H1 (cell line): ENCODE measurements around the gene SCAP. TPM values are rescaled to one million over a fixed set of nuclear protein-coding genes. Genes with fewer than 3 reads are reported as not detected.

Experiments used
- BCL11A ChIP-seq, 2 experiments: IDR thresholded peaks; one replicate each; pipeline ENCODE4 v1.6.1; 2011; ENCODE audit warnings: low read depth in 2 of 2, low read length in 2 of 2, mild to moderate bottlenecking in 2 of 2
- NRF1 ChIP-seq: IDR thresholded peaks from 2 replicates; pipeline ENCODE4 v1.6.1; 2011; ENCODE audit warnings: mild to moderate bottlenecking, low read depth, low read length, improper control_type of control experiment
- TAF1 ChIP-seq: IDR thresholded peaks from 2 replicates; pipeline ENCODE4 v1.6.1; 2011; ENCODE audit warnings: mild to moderate bottlenecking, low read depth, low read length
- ZNF274 ChIP-seq: IDR thresholded peaks from 2 replicates; pipeline ENCODE4 v1.7.0; 2012; ENCODE audit warnings: low read length, borderline replicate concordance; ENCODE audit errors: extremely low read depth
- polyA plus RNA-seq, 7 experiments: library from polyadenylated mRNA; depleted of rRNA in 3 of 7; stranded (reverse) in 5 of 7; unstranded in 2 of 7; fragments of >200 nt in 5 of 7; fragments of 200-250 nt in 2 of 7; gene quantifications; 1 replicate in 5 of 7; 2 replicates in 1 of 7; 4 replicates in 1 of 7; pipeline versions ENCODE4 v1.2.1 to v1.2.3, GENCODE V29; 2011 to 2013; ENCODE audit warnings: missing spikeins in 2 of 7, mixed read lengths in 2 of 7
- total RNA-seq: library from RNA; stranded (reverse); fragmentation: NEBNext Ultra II Directional; extraction: Animal tissue kit (Norgen Biotek cat#: 25700); gene quantifications from 2 replicates; pipeline ENCODE4 v1.2.1, GENCODE V29; 2021

Gene SCAP
- total and polyA plus RNA-seq, 2 of the 8 experiments (the other 6 are each of a cell fraction or from before 2014, with no cell fraction given), result 74.0 to 114 TPM

DNA sequence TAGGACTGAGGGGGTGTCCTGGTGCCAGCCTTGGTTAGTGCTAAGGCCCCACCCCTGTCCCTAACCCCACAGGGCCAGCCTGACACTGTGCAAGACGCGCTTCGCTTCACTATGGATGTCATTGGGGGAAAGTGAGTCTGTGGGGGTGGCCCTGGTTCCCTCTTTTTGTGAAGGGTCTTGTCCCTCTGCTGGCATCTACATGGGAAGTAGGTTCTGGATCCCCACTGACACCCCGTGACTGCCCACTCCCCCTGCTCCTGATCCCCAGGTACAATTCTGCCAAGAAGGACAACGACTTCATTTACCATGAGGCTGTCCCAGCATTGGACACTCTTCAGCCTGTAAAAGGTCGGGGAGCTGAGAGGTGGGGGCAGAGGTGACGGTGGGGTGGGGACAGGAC, 68.5 kb downstream of the SCAP start (continued):
- no peak for TF ChIP-seq ZNF274
- no peak for TF ChIP-seq TAF1
- no peak for TF ChIP-seq BCL11A (IDR thresholded peaks at IDR 0.05; ENCODE audit: low read depth in 2 of 2, low read length in 2 of 2)
- no peak for TF ChIP-seq NRF1
